Esophagus (tissue), 2 donors: ENCODE data around the gene HPS3. TPM values are rescaled to one million over a fixed set of nuclear protein-coding genes. Genes with fewer than 3 reads are reported as not detected.
"Not testable (repeated sequence)": the region's sequence is repeated elsewhere in the genome, so short reads cannot be mapped to it uniquely, and the experiment has no call there.

Experiments
- H3K27ac ChIP-seq, 2 donors: one replicate each; pipeline ENCODE4 v1.5.1; 2013; ENCODE audit warnings: low read depth in 2 of 2, mild to moderate bottlenecking in 2 of 2, inconsistent platforms in 1 of 2, low read length in 1 of 2, moderate library complexity in 1 of 2
- H3K27me3 ChIP-seq, 2 donors: one replicate each; pipeline ENCODE4 v1.6.1; 2013; ENCODE audit warnings: low read length in 2 of 2, control low read depth in 1 of 2, mild to moderate bottlenecking in 1 of 2; ENCODE audit not compliant: insufficient read depth in 2 of 2, control insufficient read depth in 1 of 2
- H3K36me3 ChIP-seq, 2 donors: one replicate each; pipeline ENCODE4 v1.6.1; 2013; ENCODE audit warnings: low read length in 1 of 2; ENCODE audit not compliant: control insufficient read depth in 2 of 2, insufficient read depth in 2 of 2
- H3K4me1 ChIP-seq, 2 donors: one replicate each; pipeline ENCODE4 v1.6.1; 2013; ENCODE audit warnings: low read length in 1 of 2; ENCODE audit not compliant: control insufficient read depth in 2 of 2, insufficient read depth in 2 of 2
- H3K4me3 ChIP-seq, 2 donors: one replicate each; pipeline ENCODE4 v1.5.1; 2013; ENCODE audit warnings: low read length in 2 of 2, mild to moderate bottlenecking in 2 of 2, low read depth in 1 of 2, moderate library complexity in 1 of 2
- H3K9me3 ChIP-seq, 2 donors: one replicate each; pipeline ENCODE4 v1.6.1; 2013; ENCODE audit warnings: mild to moderate bottlenecking in 2 of 2, low read depth in 1 of 2, low read length in 1 of 2, moderate library complexity in 1 of 2; ENCODE audit not compliant: control insufficient read depth in 2 of 2, insufficient read depth in 1 of 2
- WGBS, 2 donors: extraction: QIAGEN DNeasy Blood & Tissue Kit; methylation state at CpG; one replicate each; pipeline ENCODE4 v1.1.7; 2013; 5-methylcytosine and 5-hydroxymethylcytosine counted together
- polyA plus RNA-seq, 2 donors: library from polyadenylated mRNA; stranded (reverse); fragments of 200-250 nt; gene quantifications; one replicate each; pipeline ENCODE4 v1.2.3, GENCODE V29; 2013
- donor health status: healthy with polysubstance abuse.
- donor health status: Bipolar disorder and iron deficiency.

The HPS3 gene
- polyA plus RNA-seq, 2 donors = 4.0 to 4.2 TPM

GRCh38 chr3:149090907-149091306 is 38.5 kb upstream of the HPS3 start:
- 71 to 75% methylated on average over 3 of the region's 3 CpGs for WGBS, 2 donors
- H3K27ac ChIP-seq = no peak overlapping the region
- H3K4me1 ChIP-seq = no peaks in the 10 kb centered on the region
- no peaks in the 10 kb centered on the region for H3K36me3 ChIP-seq
- H3K4me3 ChIP-seq = no peak overlapping the region
- no peaks in the 10 kb centered on the region for H3K27me3 ChIP-seq
- no peaks in the 10 kb centered on the region for H3K9me3 ChIP-seq

- Histone ChIP-seq H3K4me1 (no peaks in the 10 kb centered on the region), H3K4me3 (no peak overlapping the region), H3K27me3 (no peaks in the 10 kb centered on the region), H3K27ac (no peak overlapping the region), H3K9me3 (no peaks in the 10 kb centered on the region), H3K36me3 (no peaks in the 10 kb centered on the region)
- WGBS, 2 donors = 82 to 97% methylated on average over 4 of the region's 4 CpGs
Observed at GRCh38 chr3:149091983-149092382, 37.5 kb upstream of the HPS3 start.

- no peak overlapping the region for H3K4me3 ChIP-seq
- no peaks in the 10 kb centered on the region for H3K9me3 ChIP-seq
- H3K36me3 ChIP-seq = no peaks in the 10 kb centered on the region
- WGBS, 2 donors = 91 to 93% methylated on average over 4 of the region's 4 CpGs
- H3K27me3 ChIP-seq = no peaks in the 10 kb centered on the region
- H3K4me1 ChIP-seq = no peaks in the 10 kb centered on the region
- no peak overlapping the region for H3K27ac ChIP-seq
Observed at GRCh38 chr3:149095487-149095886, 34.0 kb upstream of the HPS3 start.

GRCh38 chr3:149097987-149098386 is 31.5 kb upstream of the HPS3 start:
- H3K4me3 ChIP-seq, H3K9me3 ChIP-seq, H3K27ac ChIP-seq, H3K36me3 ChIP-seq, H3K4me1 ChIP-seq, H3K27me3 ChIP-seq: not testable (repeated sequence)
- 94% methylated on average over 11 to 19 of the region's 19 CpGs for WGBS, 2 donors

- no peak overlapping the region for H3K27ac ChIP-seq
- no peak overlapping the region for H3K4me3 ChIP-seq
- H3K36me3 ChIP-seq = no peaks in the 10 kb centered on the region
- H3K27me3 ChIP-seq = peaks cover 0 to 3% of the 10 kb centered on the region in 2 donors
- 84 to 92% methylated on average over 4 of the region's 4 CpGs for WGBS, 2 donors
- H3K9me3 ChIP-seq = no peaks in the 10 kb centered on the region
- no peaks in the 10 kb centered on the region for H3K4me1 ChIP-seq
Observed at GRCh38 chr3:149101154-149101553, 28.3 kb upstream of the HPS3 start.

GRCh38 chr3:149101641-149102040 is 27.8 kb upstream of the HPS3 start:
- peaks cover 0 to 3% of the 10 kb centered on the region in 2 donors for H3K27me3 ChIP-seq
- no peaks in the 10 kb centered on the region for H3K36me3 ChIP-seq
- H3K4me3 ChIP-seq = no peak overlapping the region
- H3K9me3 ChIP-seq = no peaks in the 10 kb centered on the region
- no peaks in the 10 kb centered on the region for H3K4me1 ChIP-seq
- H3K27ac ChIP-seq = no peak overlapping the region
- WGBS, 2 donors = 86 to 88% methylated on average over 3 of the region's 3 CpGs

GRCh38 chr3:149104484-149104883 is 25.0 kb upstream of the HPS3 start:
- no peak overlapping the region for H3K4me3 ChIP-seq
- no peak overlapping the region for H3K27ac ChIP-seq
- peaks cover 0 to 2% of the 10 kb centered on the region in 2 donors for H3K9me3 ChIP-seq
- no peaks in the 10 kb centered on the region for H3K36me3 ChIP-seq
- H3K27me3 ChIP-seq = peaks cover 0 to 3% of the 10 kb centered on the region in 2 donors
- WGBS, 2 donors = 77 to 84% methylated on average over 3 of the region's 3 CpGs
- H3K4me1 ChIP-seq = no peaks in the 10 kb centered on the region

GRCh38 chr3:149114458-149114857 is 15.0 kb upstream of the HPS3 start:
- Histone ChIP-seq H3K27ac (no peak overlapping the region), H3K9me3 (peaks cover 0 to under 1% of the 10 kb centered on the region in 2 donors), H3K36me3 (no peaks in the 10 kb centered on the region), H3K4me1 (no peaks in the 10 kb centered on the region), H3K4me3 (no peak overlapping the region), H3K27me3 (no peaks in the 10 kb centered on the region)
- 85 to 88% methylated on average over 1 of the region's 1 CpG for WGBS, 2 donors

- no peaks in the 10 kb centered on the region for H3K27me3 ChIP-seq
- WGBS, 2 donors = 81 to 92% methylated on average over 5 of the region's 5 CpGs
- H3K27ac ChIP-seq = no peak overlapping the region
- H3K4me1 ChIP-seq = no peaks in the 10 kb centered on the region
- no peak overlapping the region for H3K4me3 ChIP-seq
- no peaks in the 10 kb centered on the region for H3K36me3 ChIP-seq
- no peaks in the 10 kb centered on the region for H3K9me3 ChIP-seq
Observed at GRCh38 chr3:149115114-149115513, 14.3 kb upstream of the HPS3 start.

- Histone ChIP-seq H3K36me3 (no peaks in the 10 kb centered on the region), H3K27me3 (no peaks in the 10 kb centered on the region), H3K4me3 (no peak overlapping the region), H3K4me1 (no peaks in the 10 kb centered on the region), H3K27ac (no peak overlapping the region), H3K9me3 (no peaks in the 10 kb centered on the region)
- 86 to 88% methylated on average over 9 of the region's 9 CpGs for WGBS, 2 donors
Observed at GRCh38 chr3:149118724-149119123, 10.7 kb upstream of the HPS3 start.
